GM12878 (cell line): ENCODE data around the gene CCND2. TPM values are rescaled to one million over a fixed set of nuclear protein-coding genes. Genes with fewer than 3 reads are reported as not detected.

Source experiments
- ATAC-seq: fragments of 200-7000 bp; cut with Tn5 transposase; 3 replicates; pipeline ENCODE4 v1.9.1; 2020; ENCODE audit warnings: mild to moderate bottlenecking, moderate library complexity
- BruUV-seq: library from RNA; stranded (reverse); fragments of 400-500 nt; replicated peaks from 2 replicates; lab custom pipeline; 2021; lab: Mats Ljungman, UMichigan
- CTCF ChIA-PET: fragments of 300-600 bp; sonication (Branson Sonifier 250); formaldehyde crosslinking; extraction: SDS; loops from one replicate; lab custom pipeline; 2021; ENCODE audit warnings: inconsistent platforms; lab: Yijun Ruan, JAX
- POLR2A ChIA-PET: fragments of 350-600 bp; formaldehyde crosslinking; extraction: SDS; loops from one replicate; lab custom pipeline; 2021; ENCODE audit warnings: inconsistent platforms; lab: Charles Lee
- RAD21 ChIA-PET: fragments of 300-600 bp; sonication (Branson Sonifier 250); formaldehyde crosslinking; loops from one replicate; lab custom pipeline; 2023; ENCODE audit warnings: antibody characterized with exemption; ENCODE audit not compliant: unreplicated experiment; lab: Charles Lee
- SMC1A ChIA-PET: fragments of 300-600 bp; sonication (Branson Sonifier 250); formaldehyde crosslinking; loops from one replicate; lab custom pipeline; 2023; ENCODE audit not compliant: unreplicated experiment, uncharacterized antibody; lab: Charles Lee
- DNase-seq: peaks from one replicate; pipeline ENCODE4 v3.0.0-alpha.2; 2011; ENCODE audit warnings: low read depth, low spot score
- FAIRE-seq: peaks from 3 replicates; lab custom pipeline; 2011; peaks lifted over from hg19 to GRCh38; lab: Jason Lieb, UNC
- H2AFZ ChIP-seq: 2 replicates; pipeline ENCODE4 v1.6.0; 2011; ENCODE audit warnings: low read depth, low read length, control low read depth; ENCODE audit not compliant: control insufficient read depth
- H3K27ac ChIP-seq: 2 replicates; pipeline ENCODE4 v1.5.1; 2011; ENCODE audit warnings: control low read depth; ENCODE audit not compliant: control insufficient read depth, insufficient read depth
- H3K27me3 ChIP-seq, 2 experiments: replicated peaks in 1 of 2; 2 replicates each; pipeline versions ENCODE4 v1.6.0 to v1.6.1; 2011; ENCODE audit warnings: low read length in 1 of 2; ENCODE audit not compliant: control insufficient read depth in 2 of 2, insufficient read depth in 2 of 2
- H3K36me3 ChIP-seq, 2 experiments: 2 replicates each; pipeline ENCODE4 v1.5.1; 2011; ENCODE audit warnings: low read length in 1 of 2; ENCODE audit not compliant: control insufficient read depth in 2 of 2, insufficient read depth in 2 of 2
- H3K4me1 ChIP-seq: 2 replicates; pipeline ENCODE4 v1.6.1; 2011; ENCODE audit warnings: mild to moderate bottlenecking, low read length, moderate library complexity, mixed read lengths; ENCODE audit not compliant: control insufficient read depth, insufficient read depth
- H3K4me2 ChIP-seq: 2 replicates; pipeline ENCODE4 v1.6.0; 2011; ENCODE audit warnings: control low read depth; ENCODE audit not compliant: control insufficient read depth, insufficient read depth
- H3K4me3 ChIP-seq: fragments of 200-600 bp; sonication (generic); 2 replicates; pipeline ENCODE4 v1.5.1; 2016
- H3K79me2 ChIP-seq: 2 replicates; pipeline ENCODE4 v1.6.0; 2011; ENCODE audit warnings: low read length; ENCODE audit not compliant: control insufficient read depth, insufficient read depth
- H3K9ac ChIP-seq: 2 replicates; pipeline ENCODE4 v1.8.0; 2011; ENCODE audit warnings: low read length, control low read depth, mixed read lengths; ENCODE audit not compliant: control insufficient read depth, insufficient read depth
- H3K9me3 ChIP-seq: replicated peaks from 3 replicates; pipeline ENCODE4 v1.5.1; 2011; ENCODE audit warnings: mild to moderate bottlenecking, low read length; ENCODE audit not compliant: control insufficient read depth, insufficient read depth
- H4K20me1 ChIP-seq: 2 replicates; pipeline ENCODE4 v1.6.0; 2011; ENCODE audit not compliant: control insufficient read depth, insufficient read depth
- BACH1 ChIP-seq: fragments of 450-650 bp; IDR thresholded peaks from 2 replicates; pipeline ENCODE4 v1.6.1; 2017; ENCODE audit warnings: mild to moderate bottlenecking, borderline replicate concordance
- KDM1A ChIP-seq: fragments of 200-600 bp; sonication (generic); IDR thresholded peaks from 2 replicates; pipeline ENCODE4 v1.6.1; 2016; ENCODE audit warnings: borderline replicate concordance
- MEF2A ChIP-seq: IDR thresholded peaks from 2 replicates; pipeline ENCODE4 v1.6.1; 2011; ENCODE audit warnings: low read depth, mild to moderate bottlenecking, low read length, moderate library complexity; ENCODE audit not compliant: insufficient read depth
- NKRF ChIP-seq: fragments of 450-650 bp; conservative IDR thresholded peaks from 2 replicates; pipeline ENCODE4 v1.6.1; 2017; ENCODE audit warnings: mild to moderate bottlenecking, moderate library complexity
- POLR2A ChIP-seq: IDR thresholded peaks from 2 replicates; pipeline ENCODE4 v1.6.1; 2011; ENCODE audit warnings: low read depth, mild to moderate bottlenecking, low read length
- POLR2AphosphoS2 ChIP-seq: IDR thresholded peaks from 2 replicates; pipeline ENCODE4 v1.6.1; 2011; ENCODE audit warnings: low read depth, mild to moderate bottlenecking, low read length, improper control_type of control experiment, moderate library complexity
- POLR2AphosphoS5 ChIP-seq: IDR thresholded peaks from 2 replicates; pipeline ENCODE4 v1.6.1; 2011; ENCODE audit warnings: mild to moderate bottlenecking, low read length, inconsistent platforms
- YY1 ChIP-seq: IDR thresholded peaks from 2 replicates; pipeline ENCODE4 v1.6.1; 2011; ENCODE audit warnings: low read depth, mild to moderate bottlenecking, low read length
- WGBS: methylation state at CpG from one replicate; pipeline ENCODE4 v1.1.6; 2016; ENCODE audit warnings: low lambda C conversion rate; ENCODE audit not compliant: insufficient replicate concordance, insufficient coverage; ENCODE audit errors: missing lambda C conversion rate; 5-methylcytosine and 5-hydroxymethylcytosine counted together
- in situ Hi-C: fragments of 300-500 bp; cut with MboI; formaldehyde crosslinking; loops from 9 replicates; pipeline ENCODE4 v1.14.3; 2018; ENCODE audit warnings: mixed read lengths
- intact Hi-C: fragments of 100-400 bp; cut with micrococcal nuclease; formaldehyde crosslinking; loops from one replicate; pipeline ENCODE4 v1.14.2; 2022; ENCODE audit not compliant: unreplicated experiment
- polyA plus RNA-seq, 11 experiments: library from polyadenylated mRNA; depleted of rRNA in 4 of 11; unstranded in 6 of 11; stranded (reverse) in 5 of 11; fragments of >200 nt; fragmentation: Nextera tagmentation in 4 of 11; fragmentation: Illumina TruSeq in 1 of 11; extraction: Ambion mirVana in 4 of 11; extraction: Trizol in 1 of 11; gene quantifications; 1 replicate in 1 of 11; 2 replicates in 10 of 11; pipeline versions ENCODE4 v1.2.1 to v1.2.3, GENCODE V29; 2011 to 2016; ENCODE audit warnings: inconsistent platforms in 2 of 11, missing spikeins in 2 of 11, low read depth in 1 of 11
- total RNA-seq, 4 experiments: library from RNA; depleted of rRNA in 3 of 4; stranded (reverse); fragments of >200 nt in 3 of 4; fragmentation: Illumina TruSeq in 1 of 4; extraction: Trizol in 1 of 4; gene quantifications; 2 replicates each; pipeline versions ENCODE4 v1.2.1 to v1.2.3, GENCODE V29; 2013 to 2021
- TF ChIP-seq, protein P1 (sequence below): IDR thresholded peaks from 2 replicates; pipeline ENCODE4 v1.6.1; 2011; ENCODE audit warnings: low read depth, low read length, improper control_type of control experiment, borderline replicate concordance

The CCND2 gene
- total and polyA plus RNA-seq, 10 of the 15 experiments (the other 5 are each of a cell fraction or from before 2014, with no cell fraction given) = 30.1 to 263 (median 152) TPM

DNA sequence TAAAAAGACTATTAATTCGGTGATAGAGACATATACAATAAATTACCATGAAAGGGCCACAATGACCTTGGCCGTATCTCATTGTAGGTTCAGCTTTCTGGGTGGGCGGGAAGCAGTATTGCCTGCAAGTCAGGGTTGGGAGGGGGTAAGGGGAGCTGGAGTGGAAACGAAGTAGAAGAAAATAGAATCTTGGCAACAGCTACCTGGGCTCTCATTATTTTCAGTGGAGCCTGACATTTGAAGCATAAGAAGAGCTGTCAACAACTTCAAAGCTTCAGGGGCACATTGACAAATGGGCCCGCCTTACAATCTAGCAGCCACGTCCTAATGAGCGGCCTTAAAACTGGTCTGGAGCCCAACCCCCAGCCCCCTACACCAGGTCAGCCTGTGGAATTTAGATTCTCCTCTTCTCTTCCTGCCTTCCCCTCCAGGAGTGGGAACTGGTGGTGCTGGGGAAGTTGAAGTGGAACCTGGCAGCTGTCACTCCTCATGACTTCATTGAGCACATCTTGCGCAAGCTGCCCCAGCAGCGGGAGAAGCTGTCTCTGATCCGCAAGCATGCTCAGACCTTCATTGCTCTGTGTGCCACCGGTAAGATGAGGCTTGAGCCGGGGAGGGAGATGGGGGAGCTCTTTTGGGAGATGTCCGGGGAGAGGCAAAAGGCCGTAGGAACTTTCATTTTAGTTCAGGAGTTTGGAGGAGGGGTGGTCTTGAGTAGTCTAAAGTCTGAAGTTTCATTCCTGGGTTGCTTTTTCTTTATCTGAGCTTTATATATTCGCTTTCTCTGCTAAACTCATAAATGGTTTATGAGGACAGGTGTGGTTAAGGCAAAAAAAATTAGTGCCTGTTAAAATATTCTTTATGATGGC, 5.0 kb downstream of the CCND2 start:
- ChIA-PET RAD21 (interaction anchor here (0.5 to 5.7 kb wide), 17 partner anchors 10 to 394 kb away, joined by 3 to 93 read pairs (median 6); no protein-coding TSS in a partner anchor), SMC1A (interaction anchor here (0.9 to 14.5 kb wide), 18 partner anchors 8 to 394 kb away, joined by 3 to 344 read pairs (median 10); no protein-coding TSS in a partner anchor), POLR2A (interaction anchor here (0.9 to 12.1 kb wide), 5 partner anchors 10 to 135 kb away, joined by 3 to 180 read pairs (median 6); no protein-coding TSS in a partner anchor), CTCF (interaction anchor here (0.7 to 13.0 kb wide), 16 partner anchors 11 to 394 kb away, joined by 3 to 184 read pairs (median 12); no protein-coding TSS in a partner anchor)
- H3K36me3 ChIP-seq = peaks cover 40 to 48% of the 10 kb centered on the region in 2 experiments
- no peak for DNase-seq
- no peaks in the 10 kb centered on the region for H3K9me3 ChIP-seq
- no peak overlapping the region for H2AFZ ChIP-seq
- H3K79me2 ChIP-seq = peaks cover 96% of the 10 kb centered on the region
- peaks cover 29% of the 10 kb centered on the region for H4K20me1 ChIP-seq
- intact Hi-C loops = loop anchor here (10.0 kb wide), 1 partner anchor 314 kb away; no protein-coding TSS in a partner anchor
- peak overlapping the region; percentile 99; the same call in 1 of the 2 replicates for H3K4me3 ChIP-seq
- BruUV-seq = no TSS peak
- H3K4me2 ChIP-seq = peak overlapping the region; percentile 76
- 83% methylated on average over 15 of the region's 15 CpGs for WGBS
- no peaks in the 10 kb centered on the region for H3K27me3 ChIP-seq
- FAIRE-seq = no peak
- ATAC-seq = no peak
- TF ChIP-seq YY1 = no peak
- TF ChIP-seq BACH1 = no peak
- TF ChIP-seq POLR2A = peak; percentile 47; the same call in 1 of the 2 replicates
- TF ChIP-seq MEF2A = no peak
- TF ChIP-seq KDM1A = no peak
- TF ChIP-seq POLR2AphosphoS2 = peak; percentile 67; the same call in 1 of the 2 replicates
- TF ChIP-seq NKRF = no peak
- TF ChIP-seq, protein P1, sequence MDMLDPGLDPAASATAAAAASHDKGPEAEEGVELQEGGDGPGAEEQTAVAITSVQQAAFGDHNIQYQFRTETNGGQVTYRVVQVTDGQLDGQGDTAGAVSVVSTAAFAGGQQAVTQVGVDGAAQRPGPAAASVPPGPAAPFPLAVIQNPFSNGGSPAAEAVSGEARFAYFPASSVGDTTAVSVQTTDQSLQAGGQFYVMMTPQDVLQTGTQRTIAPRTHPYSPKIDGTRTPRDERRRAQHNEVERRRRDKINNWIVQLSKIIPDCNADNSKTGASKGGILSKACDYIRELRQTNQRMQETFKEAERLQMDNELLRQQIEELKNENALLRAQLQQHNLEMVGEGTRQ = no peak
- peak; percentile 24; the same call in 1 of the 2 replicates for TF ChIP-seq POLR2AphosphoS5
- no peak overlapping the region for H3K27ac ChIP-seq
- peaks cover 22% of the 10 kb centered on the region for H3K4me1 ChIP-seq
- no peak overlapping the region; the same call in 1 of the 2 replicates for H3K9ac ChIP-seq
- in situ Hi-C loops = loop anchor here (5.0 to 10.0 kb wide), 4 partner anchors 134 to 391 kb away; no protein-coding TSS in a partner anchor
